ENCODE measurements around the gene EFHC1. TPM values are rescaled to one million over a fixed set of nuclear protein-coding genes. Genes with fewer than 3 reads are reported as not detected.

The EFHC1 gene
- polyA plus RNA-seq, 1 donor from 2014 or later, result 173 TPM

DNA sequence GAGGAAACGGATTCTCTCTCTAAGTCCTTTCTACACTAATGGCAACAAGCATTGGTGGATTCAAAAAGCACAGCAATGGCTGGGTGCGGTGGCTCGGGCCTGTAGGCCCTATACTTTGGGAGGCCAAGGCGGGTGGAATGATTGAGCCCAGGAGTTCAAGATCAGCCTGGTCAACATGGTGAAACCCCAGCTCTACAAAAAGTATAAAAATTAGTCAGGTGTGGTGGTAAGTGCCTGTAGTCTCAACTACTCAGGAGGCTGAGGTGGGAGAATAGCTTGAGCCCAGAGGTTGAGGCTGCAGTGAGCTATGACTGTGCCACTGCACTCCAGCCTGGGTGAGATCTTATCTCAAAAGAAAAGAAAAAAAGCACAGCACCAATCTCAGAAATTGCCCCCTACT lies 38.9 kb upstream of the EFHC1 start:
- TF ChIP-seq RAD21 (conservative IDR thresholded peaks at IDR 0.05) (no peak), EZH2 (IDR thresholded peaks at IDR 0.05; ENCODE audit: borderline replicate concordance, insufficient read depth, low read length, poor library complexity, severe bottlenecking) (no peak), POLR2AphosphoS5 (IDR thresholded peaks at IDR 0.05) (no peak), MXI1 (conservative IDR thresholded peaks at IDR 0.05; ENCODE audit: poor library complexity, severe bottlenecking) (no peak), EP300 (conservative IDR thresholded peaks at IDR 0.05; ENCODE audit: poor library complexity, severe bottlenecking) (no peak), SMC3 (conservative IDR thresholded peaks at IDR 0.05; ENCODE audit: poor library complexity) (no peak), TAF1 (IDR thresholded peaks at IDR 0.05; ENCODE audit: low read depth) (no peak)
- TF ChIP-seq, protein P1, sequence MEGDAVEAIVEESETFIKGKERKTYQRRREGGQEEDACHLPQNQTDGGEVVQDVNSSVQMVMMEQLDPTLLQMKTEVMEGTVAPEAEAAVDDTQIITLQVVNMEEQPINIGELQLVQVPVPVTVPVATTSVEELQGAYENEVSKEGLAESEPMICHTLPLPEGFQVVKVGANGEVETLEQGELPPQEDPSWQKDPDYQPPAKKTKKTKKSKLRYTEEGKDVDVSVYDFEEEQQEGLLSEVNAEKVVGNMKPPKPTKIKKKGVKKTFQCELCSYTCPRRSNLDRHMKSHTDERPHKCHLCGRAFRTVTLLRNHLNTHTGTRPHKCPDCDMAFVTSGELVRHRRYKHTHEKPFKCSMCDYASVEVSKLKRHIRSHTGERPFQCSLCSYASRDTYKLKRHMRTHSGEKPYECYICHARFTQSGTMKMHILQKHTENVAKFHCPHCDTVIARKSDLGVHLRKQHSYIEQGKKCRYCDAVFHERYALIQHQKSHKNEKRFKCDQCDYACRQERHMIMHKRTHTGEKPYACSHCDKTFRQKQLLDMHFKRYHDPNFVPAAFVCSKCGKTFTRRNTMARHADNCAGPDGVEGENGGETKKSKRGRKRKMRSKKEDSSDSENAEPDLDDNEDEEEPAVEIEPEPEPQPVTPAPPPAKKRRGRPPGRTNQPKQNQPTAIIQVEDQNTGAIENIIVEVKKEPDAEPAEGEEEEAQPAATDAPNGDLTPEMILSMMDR (IDR thresholded peaks at IDR 0.05; ENCODE audit: poor library complexity, severe bottlenecking), result no peak
- TF ChIP-seq, protein P2, sequence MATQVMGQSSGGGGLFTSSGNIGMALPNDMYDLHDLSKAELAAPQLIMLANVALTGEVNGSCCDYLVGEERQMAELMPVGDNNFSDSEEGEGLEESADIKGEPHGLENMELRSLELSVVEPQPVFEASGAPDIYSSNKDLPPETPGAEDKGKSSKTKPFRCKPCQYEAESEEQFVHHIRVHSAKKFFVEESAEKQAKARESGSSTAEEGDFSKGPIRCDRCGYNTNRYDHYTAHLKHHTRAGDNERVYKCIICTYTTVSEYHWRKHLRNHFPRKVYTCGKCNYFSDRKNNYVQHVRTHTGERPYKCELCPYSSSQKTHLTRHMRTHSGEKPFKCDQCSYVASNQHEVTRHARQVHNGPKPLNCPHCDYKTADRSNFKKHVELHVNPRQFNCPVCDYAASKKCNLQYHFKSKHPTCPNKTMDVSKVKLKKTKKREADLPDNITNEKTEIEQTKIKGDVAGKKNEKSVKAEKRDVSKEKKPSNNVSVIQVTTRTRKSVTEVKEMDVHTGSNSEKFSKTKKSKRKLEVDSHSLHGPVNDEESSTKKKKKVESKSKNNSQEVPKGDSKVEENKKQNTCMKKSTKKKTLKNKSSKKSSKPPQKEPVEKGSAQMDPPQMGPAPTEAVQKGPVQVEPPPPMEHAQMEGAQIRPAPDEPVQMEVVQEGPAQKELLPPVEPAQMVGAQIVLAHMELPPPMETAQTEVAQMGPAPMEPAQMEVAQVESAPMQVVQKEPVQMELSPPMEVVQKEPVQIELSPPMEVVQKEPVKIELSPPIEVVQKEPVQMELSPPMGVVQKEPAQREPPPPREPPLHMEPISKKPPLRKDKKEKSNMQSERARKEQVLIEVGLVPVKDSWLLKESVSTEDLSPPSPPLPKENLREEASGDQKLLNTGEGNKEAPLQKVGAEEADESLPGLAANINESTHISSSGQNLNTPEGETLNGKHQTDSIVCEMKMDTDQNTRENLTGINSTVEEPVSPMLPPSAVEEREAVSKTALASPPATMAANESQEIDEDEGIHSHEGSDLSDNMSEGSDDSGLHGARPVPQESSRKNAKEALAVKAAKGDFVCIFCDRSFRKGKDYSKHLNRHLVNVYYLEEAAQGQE (IDR thresholded peaks at IDR 0.05; ENCODE audit: borderline replicate concordance), result no peak
- Histone ChIP-seq H3K9ac (ENCODE audit: low read length) (no peak overlapping the region), H3K27me3 (ENCODE audit: insufficient read depth, low read depth, low read length) (no peaks in the 10 kb centered on the region), H3F3A (ENCODE audit: insufficient read depth, low read length, poor library complexity, severe bottlenecking) (no peaks in the 10 kb centered on the region), H3K79me2 (replicated peaks; ENCODE audit: insufficient read depth, low read length) (no peaks in the 10 kb centered on the region), H3K27ac (ENCODE audit: low read length) (no peak overlapping the region), H3K36me3 (ENCODE audit: insufficient read depth, low read length) (no peaks in the 10 kb centered on the region), H3K9me3 (ENCODE audit: low read length) (no peaks in the 10 kb centered on the region), H3K4me3 (ENCODE audit: low read length) (no peak overlapping the region), H2AFZ (ENCODE audit: low read depth, low read length) (no peak overlapping the region), H3K4me2 (ENCODE audit: low read length) (no peak overlapping the region), H3K9me2 (ENCODE audit: insufficient read depth, low read length) (no peaks in the 10 kb centered on the region), H4K20me1 (ENCODE audit: insufficient read depth) (no peaks in the 10 kb centered on the region)

DNA sequence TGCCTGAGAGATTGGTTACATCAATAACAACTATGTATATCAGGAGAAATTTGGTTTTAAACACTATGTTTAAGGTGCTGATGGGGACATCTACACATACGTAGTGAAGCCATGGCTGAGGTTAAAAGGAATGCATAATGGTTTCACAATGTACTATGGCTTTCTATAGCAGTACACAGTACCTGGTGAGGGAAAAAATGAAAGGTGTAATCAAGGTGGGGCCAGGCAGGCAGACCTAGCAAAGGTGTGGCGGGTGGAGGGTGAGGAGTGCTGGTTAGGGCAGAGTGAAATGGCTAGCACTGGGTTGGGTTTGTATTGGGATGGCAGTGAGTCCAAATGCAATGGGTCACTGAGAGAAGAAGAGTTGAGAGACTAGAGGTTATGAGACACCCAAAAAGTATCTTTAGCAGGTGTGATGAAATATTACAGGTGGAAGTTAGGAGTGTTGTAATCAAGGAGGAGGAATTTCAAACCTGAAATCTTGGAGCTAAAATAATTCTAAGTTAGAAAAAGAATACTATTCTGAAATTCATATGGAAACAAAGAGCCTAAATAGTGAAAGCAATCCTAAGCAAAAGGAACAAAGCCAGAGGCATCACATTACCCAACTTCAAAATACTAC lies 35.9 kb upstream of the EFHC1 start:
- Histone ChIP-seq H3F3A (ENCODE audit: insufficient read depth, low read length, poor library complexity, severe bottlenecking) (no peaks in the 10 kb centered on the region), H3K4me3 (ENCODE audit: low read length) (no peak overlapping the region), H3K79me2 (replicated peaks; ENCODE audit: insufficient read depth, low read length) (no peaks in the 10 kb centered on the region), H2AFZ (ENCODE audit: low read depth, low read length) (no peak overlapping the region), H3K36me3 (ENCODE audit: insufficient read depth, low read length) (no peaks in the 10 kb centered on the region), H3K27ac (ENCODE audit: low read length) (no peak overlapping the region), H3K9ac (ENCODE audit: low read length) (no peak overlapping the region), H3K9me3 (ENCODE audit: low read length) (no peaks in the 10 kb centered on the region), H3K27me3 (ENCODE audit: insufficient read depth, low read depth, low read length) (no peaks in the 10 kb centered on the region), H3K9me2 (ENCODE audit: insufficient read depth, low read length) (no peaks in the 10 kb centered on the region), H4K20me1 (ENCODE audit: insufficient read depth) (no peaks in the 10 kb centered on the region), H3K4me2 (ENCODE audit: low read length) (no peak overlapping the region)
- TF ChIP-seq POLR2AphosphoS5 (IDR thresholded peaks at IDR 0.05), result no peak
- no peak for TF ChIP-seq EZH2 (IDR thresholded peaks at IDR 0.05; ENCODE audit: borderline replicate concordance, insufficient read depth, low read length, poor library complexity, severe bottlenecking)
- no peak for TF ChIP-seq TAF1 (IDR thresholded peaks at IDR 0.05; ENCODE audit: low read depth)
- no peak for TF ChIP-seq SMC3 (conservative IDR thresholded peaks at IDR 0.05; ENCODE audit: poor library complexity)
- TF ChIP-seq RAD21 (conservative IDR thresholded peaks at IDR 0.05), result no peak
- no peak for TF ChIP-seq MXI1 (conservative IDR thresholded peaks at IDR 0.05; ENCODE audit: poor library complexity, severe bottlenecking)
- TF ChIP-seq, protein P2 (IDR thresholded peaks at IDR 0.05; ENCODE audit: borderline replicate concordance), result no peak
- TF ChIP-seq, protein P1 (IDR thresholded peaks at IDR 0.05; ENCODE audit: poor library complexity, severe bottlenecking), result no peak
- TF ChIP-seq EP300 (conservative IDR thresholded peaks at IDR 0.05; ENCODE audit: poor library complexity, severe bottlenecking), result no peak

Data from neural cell (in vitro differentiated cells).